Lung (tissue), 12 donors: ENCODE measurements around the gene ETFB. TPM values are rescaled to one million over a fixed set of nuclear protein-coding genes. Genes with fewer than 3 reads are reported as not detected.

Experiments
- ATAC-seq: fragments of 200-7000 bp; cut with Tn5 transposase; one replicate; pipeline ENCODE4 v1.9.1; 2020; ENCODE audit warnings: moderate number of reproducible peaks; ENCODE audit not compliant: insufficient read depth, low FRiP score
- DNase-seq, 3 donors: peaks; one replicate each; pipeline ENCODE4 v3.0.0-alpha.2; 2013 to 2017
- H3K27ac ChIP-seq, 2 donors: one replicate each; pipeline ENCODE4 v1.5.1; 2013; ENCODE audit warnings: mild to moderate bottlenecking in 2 of 2, moderate library complexity in 2 of 2, control low read depth in 1 of 2, inconsistent platforms in 1 of 2, low read depth in 1 of 2, low read length in 1 of 2
- H3K27me3 ChIP-seq, 3 donors: one replicate each; pipeline ENCODE4 v1.5.1; 2013; ENCODE audit warnings: low read length in 2 of 3; ENCODE audit not compliant: control insufficient read depth in 3 of 3, insufficient read depth in 3 of 3
- H3K36me3 ChIP-seq, 4 donors: one replicate each; pipeline ENCODE4 v1.5.1; 2013; ENCODE audit warnings: low read length in 4 of 4, mild to moderate bottlenecking in 1 of 4, moderate library complexity in 1 of 4; ENCODE audit not compliant: control insufficient read depth in 4 of 4, insufficient read depth in 4 of 4
- H3K4me1 ChIP-seq, 5 donors: one replicate each; pipeline ENCODE4 v1.5.1; 2013; ENCODE audit warnings: low read length in 5 of 5, mild to moderate bottlenecking in 2 of 5, moderate library complexity in 1 of 5; ENCODE audit not compliant: control insufficient read depth in 5 of 5, insufficient read depth in 5 of 5
- H3K4me3 ChIP-seq: one replicate; pipeline ENCODE4 v1.5.1; 2013; ENCODE audit warnings: mild to moderate bottlenecking, control low read depth, moderate library complexity
- H3K9ac ChIP-seq, 2 donors: one replicate each; pipeline ENCODE4 v1.5.1; 2013; ENCODE audit warnings: low read length in 2 of 2, control low read depth in 1 of 2; ENCODE audit not compliant: insufficient read depth in 1 of 2
- H3K9me3 ChIP-seq, 4 donors: one replicate each; pipeline ENCODE4 v1.5.1; 2013; ENCODE audit warnings: low read length in 3 of 4, mild to moderate bottlenecking in 1 of 4, moderate library complexity in 1 of 4; ENCODE audit not compliant: control insufficient read depth in 4 of 4, insufficient read depth in 3 of 4
- CTCF ChIP-seq: IDR thresholded peaks from 2 replicates; pipeline ENCODE4 v1.5.1; 2012; ENCODE audit warnings: mild to moderate bottlenecking; ENCODE audit errors: control extremely low read depth, extremely low read depth
- WGBS, 2 donors: extraction: QIAGEN DNeasy Blood & Tissue Kit; methylation state at CpG; one replicate each; pipeline ENCODE4 v1.1.7; 2013; 5-methylcytosine and 5-hydroxymethylcytosine counted together
- polyA plus RNA-seq, 2 donors: library from polyadenylated mRNA; stranded (reverse); fragments of 200-250 nt; gene quantifications; one replicate each; pipeline ENCODE4 v1.2.1, GENCODE V29; 2013
- total RNA-seq, 2 donors: library from RNA; depleted of rRNA in 1 of 2; stranded (reverse); fragments of >200 nt in 1 of 2; gene quantifications; one replicate each; pipeline ENCODE4 v1.2.1, GENCODE V29; 2014 to 2021
- donor health status: control.
- donor health status: control.
- donor health status: Bipolar disorder and iron deficiency.
- donor health status: healthy.
- donor health status: DM: yes; HTN: yes; CAD: no.

ETFB gene
- total and polyA plus RNA-seq, 4 donors = 36.8 to 118 (median 103) TPM

- H3K27me3 ChIP-seq = peaks cover 0 to 4% (median 2%) of the 10 kb centered on the region in 3 donors
- DNase-seq = peak; percentile 93 to 97 (median 93)
- peak; percentile 94 for ATAC-seq
- H3K4me1 ChIP-seq = peaks cover 0 to 5% (median 0%) of the 10 kb centered on the region in 5 donors
- no peak overlapping the region for H3K9ac ChIP-seq
- 2% methylated on average over 77 to 107 of the region's 107 CpGs for WGBS, 2 donors
- peaks cover 0 to 4% (median under 1%) of the 10 kb centered on the region in 4 donors for H3K36me3 ChIP-seq
- peak overlapping the region; percentile 47 for H3K4me3 ChIP-seq
- H3K27ac ChIP-seq = peak overlapping the region; percentile 66 to 67
- no peak for TF ChIP-seq CTCF
- H3K9me3 ChIP-seq = no peaks in the 10 kb centered on the region
Measured at GRCh38 chr19:51339687-51340656, 26.2 kb downstream of the ETFB start.

GRCh38 chr19:51339313-51339686 lies 26.9 kb downstream of the ETFB start:
- no peak for DNase-seq
- H3K27ac ChIP-seq = peak overlapping the region in 1 of 2 donors; percentile 59
- H3K4me1 ChIP-seq = peaks cover 0 to 5% (median 0%) of the 10 kb centered on the region in 5 donors
- no peaks in the 10 kb centered on the region for H3K36me3 ChIP-seq
- no peak for TF ChIP-seq CTCF
- no peak overlapping the region for H3K9ac ChIP-seq
- H3K4me3 ChIP-seq = peak overlapping the region; percentile 47
- 0 to 1% methylated on average over 10 of the region's 10 CpGs for WGBS, 2 donors
- H3K9me3 ChIP-seq = no peaks in the 10 kb centered on the region
- ATAC-seq = no peak
- H3K27me3 ChIP-seq = peaks cover 0 to 4% (median 2%) of the 10 kb centered on the region in 3 donors

- H3K4me1 ChIP-seq = peaks cover 0 to 5% (median 0%) of the 10 kb centered on the region in 5 donors
- H3K9ac ChIP-seq = no peak overlapping the region
- peaks cover 0 to 4% (median 2%) of the 10 kb centered on the region in 3 donors for H3K27me3 ChIP-seq
- peak; percentile 76 for TF ChIP-seq CTCF
- peak overlapping the region; percentile 47 for H3K4me3 ChIP-seq
- no peaks in the 10 kb centered on the region for H3K36me3 ChIP-seq
- 3% methylated on average over 36 to 43 of the region's 43 CpGs for WGBS, 2 donors
- H3K27ac ChIP-seq = peak overlapping the region in 1 of 2 donors; percentile 59
- no peaks in the 10 kb centered on the region for H3K9me3 ChIP-seq
- ATAC-seq (peak; percentile 65), DNase-seq (peak; percentile 76 to 82 (median 82))
Measured at GRCh38 chr19:51338563-51339312, 27.4 kb downstream of the ETFB start.
